HEK293 (cell line): ENCODE results near the gene KRT17.

Source experiments
- HIC1 ChIP-seq: fragments of 450-650 bp; formaldehyde crosslinking; IDR thresholded peaks from 2 replicates; pipeline ENCODE4 v1.5.1; 2016; ENCODE audit warnings: missing biosample characterization, missing genetic modification characterization
- MYNN ChIP-seq: fragments of 450-650 bp; formaldehyde crosslinking; IDR thresholded peaks from 2 replicates; pipeline ENCODE4 v1.5.1; 2016; ENCODE audit warnings: missing biosample characterization, missing genetic modification characterization, borderline replicate concordance
- SP7 ChIP-seq: fragments of 450-650 bp; formaldehyde crosslinking; IDR thresholded peaks from 2 replicates; pipeline ENCODE4 v1.5.1; 2016; ENCODE audit warnings: missing biosample characterization, missing genetic modification characterization
- YY2 ChIP-seq: fragments of 450-650 bp; formaldehyde crosslinking; IDR thresholded peaks from 2 replicates; pipeline ENCODE4 v1.5.1; 2016; ENCODE audit warnings: missing biosample characterization, missing genetic modification characterization
- ZBTB48 ChIP-seq: fragments of 450-650 bp; formaldehyde crosslinking; IDR thresholded peaks from 2 replicates; pipeline ENCODE4 v1.5.1; 2016; ENCODE audit warnings: missing biosample characterization, missing genetic modification characterization
- ZBTB49 ChIP-seq: fragments of 450-650 bp; formaldehyde crosslinking; IDR thresholded peaks from 2 replicates; pipeline ENCODE4 v1.5.1; 2016; ENCODE audit warnings: missing biosample characterization, missing genetic modification characterization, low read depth
- ZFP3 ChIP-seq: fragments of 450-650 bp; formaldehyde crosslinking; IDR thresholded peaks from 2 replicates; pipeline ENCODE4 v1.5.1; 2016; ENCODE audit warnings: low read depth, missing biosample characterization, missing genetic modification characterization
- ZFP41 ChIP-seq: fragments of 450-650 bp; formaldehyde crosslinking; IDR thresholded peaks from 2 replicates; pipeline ENCODE4 v1.5.1; 2016; ENCODE audit warnings: missing biosample characterization, missing genetic modification characterization, borderline replicate concordance
- ZNF140 ChIP-seq: fragments of 450-650 bp; formaldehyde crosslinking; IDR thresholded peaks from 2 replicates; pipeline ENCODE4 v1.5.1; 2016; ENCODE audit warnings: missing biosample characterization, missing genetic modification characterization
- ZNF175 ChIP-seq: fragments of 450-650 bp; formaldehyde crosslinking; IDR thresholded peaks from 2 replicates; pipeline ENCODE4 v1.5.1; 2016; ENCODE audit warnings: missing biosample characterization, missing genetic modification characterization
- ZNF274 ChIP-seq, 2 experiments: fragments of 200-500 bp in 1 of 2; fragments of 450-650 bp in 1 of 2; sonication (Bioruptor generic) in 1 of 2; formaldehyde crosslinking in 1 of 2; IDR thresholded peaks; 2 replicates each; pipeline versions ENCODE4 v1.5.1 to v1.6.1; 2014 to 2016; ENCODE audit warnings: borderline replicate concordance in 1 of 2, inconsistent platforms in 1 of 2, low read length in 1 of 2, missing biosample characterization in 1 of 2, missing genetic modification characterization in 1 of 2
- ZNF311 ChIP-seq: fragments of 450-650 bp; formaldehyde crosslinking; IDR thresholded peaks from 2 replicates; pipeline ENCODE4 v1.5.1; 2017; ENCODE audit warnings: missing biosample characterization, missing genetic modification characterization, borderline replicate concordance
- ZNF37A ChIP-seq: fragments of 450-650 bp; IDR thresholded peaks from 2 replicates; pipeline ENCODE4 v1.5.1; 2018; ENCODE audit warnings: missing biosample characterization, missing genetic modification characterization
- ZNF623 ChIP-seq: fragments of 450-650 bp; formaldehyde crosslinking; IDR thresholded peaks from 2 replicates; pipeline ENCODE4 v1.5.1; 2016; ENCODE audit warnings: missing biosample characterization, missing genetic modification characterization
- TF ChIP-seq, protein P1 (sequence below): fragments of 450-650 bp; formaldehyde crosslinking; IDR thresholded peaks from 2 replicates; pipeline ENCODE4 v1.5.1; 2017; ENCODE audit warnings: missing biosample characterization, missing genetic modification characterization
- TF ChIP-seq, protein P2 (sequence below): fragments of 450-650 bp; formaldehyde crosslinking; IDR thresholded peaks from 2 replicates; pipeline ENCODE4 v1.5.1; 2017; ENCODE audit warnings: missing biosample characterization, missing genetic modification characterization
- TF ChIP-seq, protein P3 (sequence below): fragments of 450-650 bp; formaldehyde crosslinking; IDR thresholded peaks from 2 replicates; pipeline ENCODE4 v1.5.1; 2016; ENCODE audit warnings: missing biosample characterization, missing genetic modification characterization
- TF ChIP-seq, protein P4 (sequence below): fragments of 450-650 bp; formaldehyde crosslinking; IDR thresholded peaks from 2 replicates; pipeline ENCODE4 v1.5.1; 2017; ENCODE audit warnings: missing biosample characterization, mild to moderate bottlenecking, missing genetic modification characterization, moderate library complexity

KRT17 gene

GRCh38 chr17:41649923-41650519, 25.6 kb upstream of the KRT17 start (continued):
- TF ChIP-seq ZNF623 (tag by site-specific recombination) (no peak), ZBTB49 (tag by site-specific recombination) (no peak), ZNF274 (IDR thresholded peaks at IDR 0.05; ENCODE audit: low read length) (no peak), ZNF274 (tag by site-specific recombination; IDR thresholded peaks at IDR 0.05; ENCODE audit: borderline replicate concordance) (peak; percentile 21; the same call in 1 of the 2 replicates), ZFP3 (tag by site-specific recombination) (no peak), ZNF175 (tag by site-specific recombination) (0 out of 2 replicates have a peak, but pooled peaks have one; percentile 11), ZFP41 (no peak), MYNN (tag by site-specific recombination) (no peak), YY2 (no peak), ZNF140 (no peak), ZBTB48 (tag by site-specific recombination) (no peak), ZNF37A (tag by site-specific recombination) (no peak), SP7 (tag by site-specific recombination) (no peak), ZNF311 (peak; percentile 44; the same call in 1 of the 2 replicates), HIC1 (no peak)
- TF ChIP-seq, protein P1, sequence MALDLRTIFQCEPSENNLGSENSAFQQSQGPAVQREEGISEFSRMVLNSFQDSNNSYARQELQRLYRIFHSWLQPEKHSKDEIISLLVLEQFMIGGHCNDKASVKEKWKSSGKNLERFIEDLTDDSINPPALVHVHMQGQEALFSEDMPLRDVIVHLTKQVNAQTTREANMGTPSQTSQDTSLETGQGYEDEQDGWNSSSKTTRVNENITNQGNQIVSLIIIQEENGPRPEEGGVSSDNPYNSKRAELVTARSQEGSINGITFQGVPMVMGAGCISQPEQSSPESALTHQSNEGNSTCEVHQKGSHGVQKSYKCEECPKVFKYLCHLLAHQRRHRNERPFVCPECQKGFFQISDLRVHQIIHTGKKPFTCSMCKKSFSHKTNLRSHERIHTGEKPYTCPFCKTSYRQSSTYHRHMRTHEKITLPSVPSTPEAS (tag by site-specific recombination): peak; percentile 78
- TF ChIP-seq, protein P2, sequence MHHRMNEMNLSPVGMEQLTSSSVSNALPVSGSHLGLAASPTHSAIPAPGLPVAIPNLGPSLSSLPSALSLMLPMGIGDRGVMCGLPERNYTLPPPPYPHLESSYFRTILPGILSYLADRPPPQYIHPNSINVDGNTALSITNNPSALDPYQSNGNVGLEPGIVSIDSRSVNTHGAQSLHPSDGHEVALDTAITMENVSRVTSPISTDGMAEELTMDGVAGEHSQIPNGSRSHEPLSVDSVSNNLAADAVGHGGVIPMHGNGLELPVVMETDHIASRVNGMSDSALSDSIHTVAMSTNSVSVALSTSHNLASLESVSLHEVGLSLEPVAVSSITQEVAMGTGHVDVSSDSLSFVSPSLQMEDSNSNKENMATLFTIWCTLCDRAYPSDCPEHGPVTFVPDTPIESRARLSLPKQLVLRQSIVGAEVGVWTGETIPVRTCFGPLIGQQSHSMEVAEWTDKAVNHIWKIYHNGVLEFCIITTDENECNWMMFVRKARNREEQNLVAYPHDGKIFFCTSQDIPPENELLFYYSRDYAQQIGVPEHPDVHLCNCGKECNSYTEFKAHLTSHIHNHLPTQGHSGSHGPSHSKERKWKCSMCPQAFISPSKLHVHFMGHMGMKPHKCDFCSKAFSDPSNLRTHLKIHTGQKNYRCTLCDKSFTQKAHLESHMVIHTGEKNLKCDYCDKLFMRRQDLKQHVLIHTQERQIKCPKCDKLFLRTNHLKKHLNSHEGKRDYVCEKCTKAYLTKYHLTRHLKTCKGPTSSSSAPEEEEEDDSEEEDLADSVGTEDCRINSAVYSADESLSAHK (tag by site-specific recombination): no peak
- TF ChIP-seq, protein P3, sequence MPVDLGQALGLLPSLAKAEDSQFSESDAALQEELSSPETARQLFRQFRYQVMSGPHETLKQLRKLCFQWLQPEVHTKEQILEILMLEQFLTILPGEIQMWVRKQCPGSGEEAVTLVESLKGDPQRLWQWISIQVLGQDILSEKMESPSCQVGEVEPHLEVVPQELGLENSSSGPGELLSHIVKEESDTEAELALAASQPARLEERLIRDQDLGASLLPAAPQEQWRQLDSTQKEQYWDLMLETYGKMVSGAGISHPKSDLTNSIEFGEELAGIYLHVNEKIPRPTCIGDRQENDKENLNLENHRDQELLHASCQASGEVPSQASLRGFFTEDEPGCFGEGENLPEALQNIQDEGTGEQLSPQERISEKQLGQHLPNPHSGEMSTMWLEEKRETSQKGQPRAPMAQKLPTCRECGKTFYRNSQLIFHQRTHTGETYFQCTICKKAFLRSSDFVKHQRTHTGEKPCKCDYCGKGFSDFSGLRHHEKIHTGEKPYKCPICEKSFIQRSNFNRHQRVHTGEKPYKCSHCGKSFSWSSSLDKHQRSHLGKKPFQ: peak; percentile 90
- TF ChIP-seq, protein P4, sequence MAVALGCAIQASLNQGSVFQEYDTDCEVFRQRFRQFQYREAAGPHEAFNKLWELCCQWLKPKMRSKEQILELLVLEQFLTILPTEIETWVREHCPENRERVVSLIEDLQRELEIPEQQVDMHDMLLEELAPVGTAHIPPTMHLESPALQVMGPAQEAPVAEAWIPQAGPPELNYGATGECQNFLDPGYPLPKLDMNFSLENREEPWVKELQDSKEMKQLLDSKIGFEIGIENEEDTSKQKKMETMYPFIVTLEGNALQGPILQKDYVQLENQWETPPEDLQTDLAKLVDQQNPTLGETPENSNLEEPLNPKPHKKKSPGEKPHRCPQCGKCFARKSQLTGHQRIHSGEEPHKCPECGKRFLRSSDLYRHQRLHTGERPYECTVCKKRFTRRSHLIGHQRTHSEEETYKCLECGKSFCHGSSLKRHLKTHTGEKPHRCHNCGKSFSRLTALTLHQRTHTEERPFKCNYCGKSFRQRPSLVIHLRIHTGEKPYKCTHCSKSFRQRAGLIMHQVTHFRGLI: no peak
- TF ChIP-seq, all 188 proteins: peak for 6
